H1 (cell line): ENCODE data around the gene SRGAP2C.
"Not testable (repeated sequence)": the region's sequence is repeated elsewhere in the genome, so short reads cannot be mapped to it uniquely, and the experiment has no call there.

Experiments used
- CEBPB ChIP-seq: IDR thresholded peaks from 2 replicates; pipeline ENCODE4 v1.6.1; 2012; ENCODE audit warnings: low read depth, low read length
- CHD2 ChIP-seq: IDR thresholded peaks from 2 replicates; pipeline ENCODE4 v1.6.1; 2012; ENCODE audit warnings: low read length, improper control_type of control experiment
- CTCF ChIP-seq, 3 experiments: IDR thresholded peaks; 1 replicate in 2 of 3; 2 replicates in 1 of 3; pipeline versions ENCODE4 v1.5.1 to v1.6.1; 2011; ENCODE audit warnings: low read length in 3 of 3, mild to moderate bottlenecking in 3 of 3, inconsistent platforms in 2 of 3, low read depth in 1 of 3, moderate library complexity in 1 of 3; ENCODE audit not compliant: insufficient read depth in 1 of 3; ENCODE audit errors: control extremely low read depth in 1 of 3
- E2F6 ChIP-seq: IDR thresholded peaks from 2 replicates; pipeline ENCODE4 v1.6.1; 2012; ENCODE audit warnings: inconsistent platforms
- EP300 ChIP-seq, 2 experiments: IDR thresholded peaks; 1 replicate in 1 of 2; 2 replicates in 1 of 2; pipeline ENCODE4 v1.6.1; 2011 to 2012; ENCODE audit warnings: low read depth in 2 of 2, low read length in 2 of 2, mild to moderate bottlenecking in 2 of 2, borderline replicate concordance in 1 of 2, inconsistent platforms in 1 of 2, moderate library complexity in 1 of 2
- POLR2AphosphoS5 ChIP-seq: IDR thresholded peaks from 2 replicates; pipeline ENCODE4 v1.6.1; 2011; ENCODE audit warnings: low read depth, low read length
- SIN3A ChIP-seq, 2 experiments: IDR thresholded peaks in 1 of 2; conservative IDR thresholded peaks in 1 of 2; 2 replicates each; pipeline ENCODE4 v1.6.1; 2011 to 2012; ENCODE audit warnings: low read length in 2 of 2, improper control_type of control experiment in 1 of 2, low read depth in 1 of 2, mild to moderate bottlenecking in 1 of 2
- YY1 ChIP-seq: IDR thresholded peaks from 2 replicates; pipeline ENCODE4 v1.6.1; 2011; ENCODE audit warnings: low read depth, mild to moderate bottlenecking, low read length
- ZNF274 ChIP-seq: IDR thresholded peaks from 2 replicates; pipeline ENCODE4 v1.7.0; 2012; ENCODE audit warnings: low read length, borderline replicate concordance; ENCODE audit errors: extremely low read depth

- not testable (repeated sequence) for TF ChIP-seq CTCF (IDR thresholded peaks at IDR 0.05; ENCODE audit: control extremely low read depth in 1 of 3, insufficient read depth in 1 of 3, low read depth in 1 of 3, low read length in 3 of 3); SIN3A (conservative IDR thresholded peaks at IDR 0.05 in 1 of 2, IDR thresholded peaks at IDR 0.05 in 1 of 2; ENCODE audit: low read depth in 1 of 2, low read length in 2 of 2); POLR2AphosphoS5; EP300 (IDR thresholded peaks at IDR 0.05; ENCODE audit: borderline replicate concordance in 1 of 2, low read depth in 2 of 2, low read length in 2 of 2); CEBPB; CHD2; ZNF274; YY1; E2F6
Observed at GRCh38 chr1:121187914-121188313, 3.1 kb downstream of the SRGAP2C start.
